Stimulated activated effector memory CD8-positive, alpha-beta T cell treated with anti-CD3 and anti-CD28 coated beads, Interleukin-12 subunit alpha, Interleukin-12 subunit beta, amount 100 ng/mL, for 72 hours (primary cell): ENCODE measurements around the gene HOXB1.

Experiments used
- ATAC-seq: fragments of 150-1000 bp; cut with Tn5 transposase; 2 replicates; pipeline ENCODE4 v1.10.0; 2021
- DNase-seq, 2 donors: peaks; one replicate each; pipeline ENCODE4 v3.0.0; 2021 to 2022; ENCODE audit warnings: low spot score in 2 of 2
- H3K27ac Mint-ChIP-seq: one replicate; pipeline ENCODE4 v1.8.0; 2022; ENCODE audit warnings: mild to moderate bottlenecking, mixed read lengths
- H3K36me3 Mint-ChIP-seq: one replicate; pipeline ENCODE4 v1.8.0; 2022; ENCODE audit warnings: mild to moderate bottlenecking, mixed read lengths
- H3K4me1 Mint-ChIP-seq: one replicate; pipeline ENCODE4 v1.8.0; 2022; ENCODE audit warnings: mixed read lengths
- H3K4me3 Mint-ChIP-seq: one replicate; pipeline ENCODE4 v1.8.0; 2022; ENCODE audit warnings: mild to moderate bottlenecking, mixed read lengths
- H3K9me3 Mint-ChIP-seq: one replicate; pipeline ENCODE4 v1.8.0; 2022; ENCODE audit warnings: mixed read lengths

Gene HOXB1

DNA sequence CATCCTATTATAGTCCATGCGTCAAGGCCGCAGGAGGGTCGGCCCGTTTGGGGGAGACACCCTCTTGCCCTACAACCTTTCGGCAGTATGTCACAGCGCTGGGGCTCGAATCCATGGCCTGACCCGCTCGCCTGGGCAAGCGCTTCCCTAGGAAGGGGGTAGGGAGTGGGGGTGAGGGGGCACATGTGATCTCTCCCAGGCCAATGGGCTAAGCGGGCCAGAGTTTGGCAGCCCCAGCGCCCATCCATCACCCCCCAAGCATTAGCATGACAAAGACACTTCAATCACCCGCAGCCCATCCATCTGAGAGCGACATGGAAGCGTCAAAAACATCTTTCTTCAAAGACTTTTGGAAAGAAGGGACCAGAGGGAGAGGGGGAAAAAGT is at the start of gene HOXB1:
Gene HOXB1, minus strand, starts transcription at position 125 of the 386 bp plus-strand sequence. Its CDS starts 107 bp downstream, at position 18.
- no peaks in the 10 kb centered on the region for H3K9me3 Mint-ChIP-seq
- H3K27ac Mint-ChIP-seq: no peak within 1 kb of the TSS
- no peaks in the 10 kb centered on the region for H3K36me3 Mint-ChIP-seq
- H3K4me3 Mint-ChIP-seq: no peak within 1 kb of the TSS
- no peak for ATAC-seq
- DNase-seq: no peak
- no peaks in the 10 kb centered on the region for H3K4me1 Mint-ChIP-seq

DNA sequence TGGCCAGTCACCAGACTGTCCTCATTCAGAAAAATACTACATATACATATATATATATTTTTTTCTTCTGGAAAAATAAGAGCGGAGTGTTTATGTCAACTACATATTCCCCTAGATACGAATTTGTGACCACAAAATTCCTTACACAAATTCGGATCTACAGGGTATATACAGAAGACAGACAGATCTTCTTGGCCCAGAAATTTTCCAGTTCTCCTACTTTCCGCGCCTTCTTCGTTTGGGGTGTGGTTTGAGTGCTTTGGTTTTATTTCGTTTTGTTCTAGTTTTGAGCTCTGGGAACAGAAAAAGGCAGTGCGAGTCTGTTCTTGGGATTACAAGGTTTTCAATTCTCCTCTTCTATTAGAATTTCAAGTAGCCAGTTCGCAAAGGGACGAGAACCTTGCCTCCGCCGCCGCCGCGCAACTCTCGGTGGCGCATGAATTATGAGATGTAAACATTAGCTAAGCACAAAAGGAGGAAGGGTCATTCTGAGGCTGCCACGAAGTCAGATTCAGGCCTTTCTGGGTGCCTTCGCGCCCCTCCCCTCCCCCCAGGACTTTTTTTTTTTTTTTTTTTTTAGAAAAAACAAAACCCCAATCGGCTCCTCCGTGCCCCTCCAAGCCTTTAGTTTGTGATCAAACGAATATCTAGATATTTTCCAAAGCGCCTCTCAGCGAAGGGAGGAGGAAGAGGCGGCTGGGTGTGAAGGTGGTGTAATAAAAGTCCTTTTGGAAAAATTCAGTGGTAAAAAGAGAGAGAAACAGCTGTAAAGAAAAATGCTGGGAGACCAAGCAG is 49.1 kb upstream of the HOXB1 start:
- Mint-ChIP-seq H3K4me1 (peaks cover 16% of the 10 kb centered on the region), H3K9me3 (no peaks in the 10 kb centered on the region), H3K4me3 (peak overlapping the region; percentile 86), H3K27ac (no peak overlapping the region), H3K36me3 (no peaks in the 10 kb centered on the region)
- ATAC-seq (no peak), DNase-seq (no peak)

DNA sequence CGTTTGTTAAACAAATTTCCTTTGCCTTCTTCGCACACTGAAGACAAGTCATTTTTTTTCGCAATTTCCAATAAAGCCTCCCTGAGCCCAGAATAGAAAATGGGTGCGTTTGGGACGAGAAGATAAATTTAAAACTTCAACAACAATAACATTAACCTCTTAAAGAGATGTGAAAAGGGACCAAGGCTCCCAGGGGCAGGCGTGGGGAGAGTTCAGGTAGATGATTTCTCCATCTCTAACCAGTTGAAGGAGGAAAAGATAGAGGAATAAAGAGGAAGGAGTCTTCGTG is 48.6 kb upstream of the HOXB1 start:
- Mint-ChIP-seq H3K4me1 (peaks cover 10% of the 10 kb centered on the region), H3K36me3 (no peaks in the 10 kb centered on the region), H3K27ac (peak overlapping the region; percentile 92), H3K4me3 (peak overlapping the region; percentile 86), H3K9me3 (no peaks in the 10 kb centered on the region)
- DNase-seq: no peak
- no peak for ATAC-seq

DNA sequence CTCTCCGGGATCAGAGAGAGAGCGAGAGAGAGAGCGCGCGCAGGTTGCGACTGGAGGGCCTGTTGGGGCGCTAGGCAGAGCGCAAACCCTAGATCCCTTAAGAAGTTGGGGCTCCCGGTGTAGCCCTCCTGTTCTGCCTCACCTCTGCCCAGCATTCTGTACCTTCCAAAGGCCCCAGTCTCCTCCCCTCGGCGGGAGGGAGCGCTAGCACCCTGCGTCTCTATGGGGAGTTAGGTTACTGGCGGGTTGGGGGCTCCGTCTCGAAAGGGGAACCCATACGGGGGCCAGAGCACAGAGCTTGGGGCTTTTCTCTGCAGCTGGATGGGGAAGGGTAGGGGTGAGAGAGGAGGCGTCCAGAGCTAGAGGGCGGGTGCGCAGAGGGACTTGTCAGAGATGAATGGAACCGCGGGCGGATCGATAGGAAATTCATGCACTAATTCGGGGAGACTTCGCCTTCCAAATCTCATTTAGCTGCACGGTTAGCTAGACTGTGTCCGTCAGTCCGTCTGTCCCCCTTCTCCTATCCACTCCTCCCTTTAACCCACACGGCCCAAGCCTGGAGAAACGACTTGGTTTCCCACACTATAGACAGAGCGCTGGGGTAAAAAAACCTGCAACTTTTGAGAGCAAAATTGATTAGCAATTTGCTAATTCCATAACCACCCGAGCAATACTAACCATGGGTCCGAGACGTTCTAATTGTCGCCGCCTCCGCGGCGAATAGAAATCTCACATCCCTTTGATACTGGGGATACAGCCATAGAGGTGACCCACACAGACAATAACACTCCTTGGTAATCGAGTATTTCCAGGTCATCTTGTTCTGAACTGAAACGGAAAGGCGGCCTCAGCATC is 48.0 kb upstream of the HOXB1 start:
- H3K4me3 Mint-ChIP-seq: peak overlapping the region; percentile 86
- H3K27ac Mint-ChIP-seq: peak overlapping the region; percentile 92
- no peaks in the 10 kb centered on the region for H3K9me3 Mint-ChIP-seq
- H3K4me1 Mint-ChIP-seq: peaks cover 9% of the 10 kb centered on the region
- H3K36me3 Mint-ChIP-seq: no peaks in the 10 kb centered on the region
- no peak for DNase-seq
- ATAC-seq: peak; percentile 72

DNA sequence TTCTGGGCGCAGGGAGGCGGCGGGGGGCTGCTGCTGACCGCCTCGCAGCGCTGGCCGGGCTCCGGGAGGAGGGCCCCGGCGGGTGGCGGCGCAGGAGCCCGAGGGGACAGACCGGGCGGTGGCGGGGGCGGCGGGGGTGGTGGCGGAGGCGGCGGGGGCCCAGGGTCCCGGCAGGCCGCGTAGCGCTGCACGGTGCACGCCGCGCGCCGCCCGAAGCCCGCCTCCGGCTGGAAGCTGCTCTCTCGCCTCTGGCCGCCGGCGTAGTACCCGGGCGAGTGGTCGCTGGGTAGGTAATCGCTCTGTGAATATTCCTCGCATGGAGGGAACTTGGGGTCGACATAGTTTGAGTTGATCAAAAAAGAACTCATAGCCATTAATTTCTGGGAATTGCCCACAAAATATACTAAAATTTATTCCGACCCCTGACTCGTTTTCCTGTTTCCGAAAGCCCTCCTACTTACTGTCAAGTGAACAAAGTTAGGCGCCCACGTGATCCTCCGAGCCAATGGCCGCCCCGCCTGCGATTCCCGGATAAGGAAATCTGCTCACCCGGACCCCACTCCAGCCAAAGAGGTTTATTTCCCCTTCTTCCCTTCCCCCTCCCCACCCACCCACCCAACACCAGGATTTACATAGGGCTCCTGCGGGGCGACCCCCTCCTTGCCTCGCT is 47.3 kb upstream of the HOXB1 start, which contains the start of gene HOXB4:
Gene HOXB4, minus strand, starts transcription at position 405 of the 670 bp plus-strand sequence. Its CDS starts 31 bp downstream, at position 374.
- Mint-ChIP-seq H3K4me3 (peak within 1 kb of the TSS; percentile 86), H3K27ac (peak within 1 kb of the TSS; percentile 92), H3K36me3 (no peaks in the 10 kb centered on the region), H3K4me1 (peaks cover 9% of the 10 kb centered on the region), H3K9me3 (no peaks in the 10 kb centered on the region)
- ATAC-seq: peak; percentile 83
- peak in 1 of 2 donors; percentile 83 for DNase-seq

DNA sequence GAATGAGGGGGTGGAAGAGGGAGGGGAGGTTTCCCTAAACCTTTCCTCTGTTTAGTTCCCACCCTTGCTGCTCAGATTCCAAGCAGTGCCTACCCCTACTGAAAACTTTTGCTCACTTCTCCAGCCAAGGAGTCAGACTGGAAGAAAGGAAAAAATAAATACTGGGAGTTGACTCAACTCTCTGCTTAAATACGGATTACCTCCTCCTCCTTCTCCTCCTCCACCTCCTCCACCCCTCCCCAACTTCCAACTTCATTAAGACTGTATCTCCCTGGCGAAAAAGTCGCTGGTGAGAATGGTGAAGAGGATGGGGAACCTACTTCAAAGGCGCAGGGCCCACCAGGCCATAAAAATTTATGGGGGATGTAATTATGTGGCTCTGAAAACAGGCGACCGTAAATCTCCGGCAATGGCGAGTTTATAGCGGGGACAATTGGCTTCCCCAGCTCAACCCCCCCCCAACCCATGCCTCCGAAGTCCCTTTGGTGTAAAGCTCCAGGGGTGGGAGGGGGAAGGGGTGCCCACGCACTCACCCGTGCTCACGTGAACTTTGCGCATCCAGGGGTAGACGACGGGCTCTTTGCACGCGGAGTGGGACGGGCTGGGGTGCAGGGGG is 46.6 kb upstream of the HOXB1 start:
- peaks cover 9% of the 10 kb centered on the region for H3K4me1 Mint-ChIP-seq
- ATAC-seq: peak; percentile 14

DNA sequence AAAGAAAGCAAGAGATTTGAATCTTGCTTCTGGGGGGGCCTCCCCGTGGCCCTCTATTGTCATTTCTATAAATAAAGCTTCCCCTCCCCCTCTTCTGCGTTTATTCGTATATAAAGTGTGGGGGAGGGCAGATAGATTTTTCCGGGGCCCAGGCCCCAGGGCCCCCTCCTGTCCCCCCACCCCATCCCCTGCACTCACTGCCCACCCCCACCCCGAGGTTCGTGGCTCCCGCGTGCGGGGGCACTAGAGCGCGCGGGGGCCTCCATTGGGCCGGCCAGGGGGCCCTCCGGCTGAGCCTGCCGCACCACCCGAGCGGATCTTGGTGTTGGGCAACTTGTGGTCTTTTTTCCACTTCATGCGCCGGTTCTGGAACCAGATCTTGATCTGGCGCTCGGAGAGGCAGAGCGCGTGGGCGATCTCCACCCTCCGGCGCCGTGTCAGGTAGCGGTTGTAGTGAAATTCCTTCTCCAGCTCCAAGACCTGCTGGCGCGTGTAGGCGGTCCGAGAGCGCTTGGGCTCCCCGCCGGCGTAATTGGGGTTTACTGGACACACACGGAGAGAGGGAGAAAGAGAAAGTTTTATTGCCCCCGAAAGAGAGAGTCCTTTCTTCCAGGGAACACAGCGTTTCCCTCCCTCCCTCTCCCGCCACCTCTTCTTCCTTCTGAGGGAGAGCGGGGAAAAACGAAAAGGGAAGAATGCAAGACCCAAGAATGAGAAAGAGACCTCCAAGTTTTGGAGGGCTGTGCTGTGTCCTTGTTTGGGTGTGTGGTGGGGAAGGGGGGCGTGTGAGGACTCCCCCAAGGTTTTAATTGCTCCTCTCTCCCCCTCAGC is 45.9 kb upstream of the HOXB1 start:
- Mint-ChIP-seq H3K4me3 (peak overlapping the region; percentile 86), H3K36me3 (no peaks in the 10 kb centered on the region), H3K9me3 (no peaks in the 10 kb centered on the region), H3K27ac (no peak overlapping the region), H3K4me1 (peaks cover 9% of the 10 kb centered on the region)
- no peak for DNase-seq
- no peak for ATAC-seq

More for the DNA sequence above, 46.6 kb upstream of the HOXB1 start:
- H3K36me3 Mint-ChIP-seq: no peaks in the 10 kb centered on the region
- no peaks in the 10 kb centered on the region for H3K9me3 Mint-ChIP-seq
- peak overlapping the region; percentile 86 for H3K4me3 Mint-ChIP-seq
- no peak for DNase-seq
- H3K27ac Mint-ChIP-seq: peak overlapping the region; percentile 92

DNA sequence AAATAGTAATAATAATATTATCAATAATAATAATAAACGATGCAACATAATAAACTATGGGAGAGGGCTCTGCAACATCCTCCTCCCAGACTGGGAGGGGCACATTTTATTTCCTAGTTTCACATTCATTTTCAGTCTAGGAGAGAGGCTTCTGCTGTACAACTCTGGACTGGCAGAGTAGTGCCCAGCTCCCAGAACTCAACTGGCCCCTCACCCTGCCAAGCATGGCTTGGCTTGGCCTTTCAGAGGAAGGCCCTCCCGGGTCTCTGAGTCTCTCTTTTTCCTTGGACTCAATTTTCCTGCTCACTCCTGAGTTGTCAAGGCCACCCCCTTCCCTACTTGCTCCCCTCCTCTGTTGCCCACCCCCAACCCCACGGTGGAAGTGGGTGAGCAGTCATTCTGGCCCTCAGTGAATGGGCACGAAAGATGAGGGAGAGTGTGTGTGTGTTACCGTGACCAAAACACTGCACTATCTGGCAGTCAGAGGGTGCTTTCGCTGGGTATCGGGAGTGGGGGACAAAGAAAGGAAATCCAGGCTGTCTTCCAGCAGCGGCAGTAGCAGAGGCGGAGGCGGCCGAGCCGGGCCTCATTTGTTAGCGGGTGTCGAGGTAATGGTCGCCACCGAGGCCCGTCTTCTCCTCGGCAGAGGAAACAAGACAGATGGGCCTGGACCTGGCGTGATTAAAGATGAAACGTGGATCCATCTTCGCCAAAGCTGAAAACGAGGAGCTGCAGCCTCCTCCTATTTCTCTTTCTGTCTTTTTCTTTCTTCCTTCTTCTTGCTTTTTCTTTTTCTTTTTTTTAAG is 45.1 kb upstream of the HOXB1 start:
- H3K4me1 Mint-ChIP-seq: peaks cover 9% of the 10 kb centered on the region
- no peak for ATAC-seq
- no peaks in the 10 kb centered on the region for H3K36me3 Mint-ChIP-seq

DNA sequence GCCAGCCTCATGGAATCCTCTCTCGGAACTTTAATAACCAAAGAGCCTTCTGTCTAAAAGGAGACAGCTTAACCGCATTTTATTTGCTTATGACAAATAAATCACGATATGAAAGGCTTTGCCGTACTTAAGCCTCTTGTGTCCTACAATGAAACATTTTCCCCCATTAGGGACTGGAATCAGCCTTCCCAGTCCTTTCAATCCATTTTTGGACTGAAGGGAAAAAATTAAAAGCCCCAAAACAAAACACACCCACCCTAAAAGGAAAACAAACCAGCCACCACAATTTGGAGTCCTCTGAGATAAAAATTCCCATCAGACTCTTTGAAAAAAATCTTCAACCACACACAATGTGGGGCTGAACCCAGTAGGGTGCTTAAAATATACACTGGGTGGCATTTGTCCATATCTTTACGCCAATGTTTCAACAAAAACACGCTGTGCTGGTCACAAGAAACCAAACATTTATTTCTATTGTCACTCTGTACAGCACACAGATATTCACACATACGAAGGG is 44.3 kb upstream of the HOXB1 start:
- ATAC-seq (no peak), DNase-seq (no peak)
- Mint-ChIP-seq H3K36me3 (no peaks in the 10 kb centered on the region), H3K4me1 (peaks cover 9% of the 10 kb centered on the region), H3K9me3 (no peaks in the 10 kb centered on the region), H3K4me3 (no peak overlapping the region), H3K27ac (no peak overlapping the region)

More for the DNA sequence above, 45.1 kb upstream of the HOXB1 start:
- DNase-seq: no peak
- Mint-ChIP-seq H3K9me3 (no peaks in the 10 kb centered on the region), H3K27ac (no peak overlapping the region), H3K4me3 (peak overlapping the region; percentile 15)

DNA sequence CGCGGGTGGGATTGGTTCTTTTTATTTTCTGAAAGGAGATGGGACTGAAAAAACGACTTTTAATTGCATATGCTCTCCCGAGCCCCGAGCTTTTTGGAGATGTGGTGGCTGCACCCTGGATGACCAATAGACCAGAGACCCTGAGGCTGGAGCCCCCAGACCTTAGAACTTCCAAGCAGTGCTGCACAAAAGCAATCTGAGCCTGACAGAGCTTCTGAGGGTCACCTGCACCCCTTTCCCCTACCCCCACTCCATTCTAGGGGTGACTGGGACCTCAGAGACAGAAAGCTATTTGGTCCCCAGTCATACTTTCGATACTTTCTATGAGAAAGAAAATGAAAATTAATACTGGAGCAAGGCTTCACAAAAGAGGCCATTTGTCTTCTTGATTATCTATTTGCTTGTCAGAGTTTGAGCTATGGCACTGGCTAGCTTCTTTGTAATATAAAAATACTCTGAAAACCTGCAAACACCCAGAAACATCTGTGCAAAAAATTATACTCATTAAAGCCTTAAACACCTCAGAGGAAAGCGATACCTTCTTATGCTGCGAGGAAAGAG is 43.8 kb upstream of the HOXB1 start:
- no peak for DNase-seq
- no peaks in the 10 kb centered on the region for H3K36me3 Mint-ChIP-seq
- no peak for ATAC-seq
- H3K4me3 Mint-ChIP-seq: no peak overlapping the region
- H3K4me1 Mint-ChIP-seq: peaks cover 9% of the 10 kb centered on the region
- no peaks in the 10 kb centered on the region for H3K9me3 Mint-ChIP-seq
- no peak overlapping the region for H3K27ac Mint-ChIP-seq

DNA sequence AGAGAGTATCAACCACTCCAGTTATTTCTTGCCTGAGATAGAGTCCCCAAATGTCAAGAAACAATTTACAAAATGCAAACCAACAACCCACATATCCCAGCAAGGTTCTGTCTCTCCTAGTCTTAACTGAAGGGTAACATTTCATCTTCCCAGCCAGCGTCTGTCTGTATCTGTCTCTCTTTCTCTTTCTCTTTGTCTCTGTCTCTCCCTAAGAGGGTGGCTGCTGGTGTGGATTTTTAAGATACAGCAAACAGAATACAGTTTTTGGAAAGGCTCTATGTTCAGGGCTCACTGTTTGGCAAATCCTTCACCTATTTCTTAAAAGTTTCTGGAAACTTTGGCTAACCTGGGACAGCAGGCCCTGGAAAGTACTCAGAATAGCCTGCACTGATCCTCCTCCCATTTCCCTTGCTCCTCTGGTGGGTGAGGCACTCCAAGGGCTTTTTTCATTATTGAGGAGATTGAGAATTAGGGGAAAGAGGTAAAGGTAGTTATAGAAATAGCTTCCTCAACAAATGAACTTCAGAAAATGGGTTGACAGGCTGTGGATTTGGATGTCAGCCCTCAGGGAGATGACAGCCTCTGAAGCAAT is 41.1 kb upstream of the HOXB1 start:
- Mint-ChIP-seq H3K36me3 (no peaks in the 10 kb centered on the region), H3K4me1 (peaks cover 5% of the 10 kb centered on the region), H3K27ac (no peak overlapping the region), H3K4me3 (no peak overlapping the region), H3K9me3 (no peaks in the 10 kb centered on the region)
- ATAC-seq (no peak), DNase-seq (no peak)

DNA sequence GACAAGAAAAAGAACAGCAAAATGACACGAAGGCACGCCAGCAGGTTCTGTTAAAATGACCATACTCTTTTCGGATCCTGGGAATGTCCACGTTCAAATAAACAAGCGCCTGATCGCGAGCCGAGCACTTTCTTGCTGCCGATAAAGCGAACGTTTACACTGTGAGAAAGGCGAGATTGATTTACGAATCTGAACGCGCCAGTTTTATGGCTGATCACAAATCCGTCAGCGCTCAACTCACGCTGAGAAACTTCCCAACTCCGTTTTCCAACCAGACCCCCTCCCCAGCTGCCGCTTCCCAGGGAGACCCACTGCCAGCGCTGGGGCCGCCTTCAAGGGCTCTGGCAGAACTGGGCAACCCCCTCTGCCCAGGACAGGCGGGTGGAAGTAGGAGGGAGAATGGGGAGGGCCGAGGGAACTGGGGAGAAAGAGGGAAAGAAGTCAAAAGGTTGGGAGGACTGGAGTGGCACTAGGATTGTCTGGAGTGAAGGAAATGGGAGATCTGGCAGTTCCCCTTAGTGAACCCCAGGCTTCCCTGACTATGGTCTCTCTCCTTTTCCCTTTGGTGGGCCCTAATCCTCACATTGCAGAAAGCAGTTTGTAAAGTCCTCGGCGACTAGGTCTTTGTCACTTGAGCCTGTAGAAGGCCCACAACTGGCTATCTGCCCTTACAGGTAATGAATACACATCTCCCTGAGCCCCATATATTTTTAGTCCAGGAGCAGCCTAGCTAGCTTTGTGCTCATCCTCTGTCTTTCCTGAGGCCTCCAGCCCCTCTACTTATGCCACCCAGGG is 40.4 kb upstream of the HOXB1 start:
- DNase-seq: no peak
- Mint-ChIP-seq H3K36me3 (no peaks in the 10 kb centered on the region), H3K4me1 (peaks cover 5% of the 10 kb centered on the region), H3K9me3 (no peaks in the 10 kb centered on the region), H3K4me3 (no peak overlapping the region), H3K27ac (no peak overlapping the region)
- no peak for ATAC-seq
